ENCODE measurements around the gene FYB2.

DNA sequence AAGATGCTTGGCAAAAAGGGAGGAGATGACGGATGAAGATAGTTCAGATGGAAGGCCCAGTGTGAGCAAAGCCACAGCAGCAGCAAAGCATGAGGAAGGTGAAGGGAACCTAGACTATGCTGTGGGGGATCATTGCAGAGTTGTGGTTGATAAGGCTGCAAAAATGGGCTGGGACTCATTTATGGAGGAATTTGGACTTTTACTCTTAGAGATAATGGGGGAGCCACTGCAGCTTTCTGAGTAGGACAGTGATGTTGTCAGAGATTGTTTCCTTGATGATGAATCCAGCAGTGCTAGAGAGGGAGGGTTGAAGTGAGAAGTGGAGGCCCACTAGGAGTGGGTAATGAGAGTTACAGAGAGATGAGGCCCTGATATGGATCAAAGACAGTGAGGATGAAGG lies 33.3 kb upstream of the FYB2 start:
- TF ChIP-seq, protein P1, sequence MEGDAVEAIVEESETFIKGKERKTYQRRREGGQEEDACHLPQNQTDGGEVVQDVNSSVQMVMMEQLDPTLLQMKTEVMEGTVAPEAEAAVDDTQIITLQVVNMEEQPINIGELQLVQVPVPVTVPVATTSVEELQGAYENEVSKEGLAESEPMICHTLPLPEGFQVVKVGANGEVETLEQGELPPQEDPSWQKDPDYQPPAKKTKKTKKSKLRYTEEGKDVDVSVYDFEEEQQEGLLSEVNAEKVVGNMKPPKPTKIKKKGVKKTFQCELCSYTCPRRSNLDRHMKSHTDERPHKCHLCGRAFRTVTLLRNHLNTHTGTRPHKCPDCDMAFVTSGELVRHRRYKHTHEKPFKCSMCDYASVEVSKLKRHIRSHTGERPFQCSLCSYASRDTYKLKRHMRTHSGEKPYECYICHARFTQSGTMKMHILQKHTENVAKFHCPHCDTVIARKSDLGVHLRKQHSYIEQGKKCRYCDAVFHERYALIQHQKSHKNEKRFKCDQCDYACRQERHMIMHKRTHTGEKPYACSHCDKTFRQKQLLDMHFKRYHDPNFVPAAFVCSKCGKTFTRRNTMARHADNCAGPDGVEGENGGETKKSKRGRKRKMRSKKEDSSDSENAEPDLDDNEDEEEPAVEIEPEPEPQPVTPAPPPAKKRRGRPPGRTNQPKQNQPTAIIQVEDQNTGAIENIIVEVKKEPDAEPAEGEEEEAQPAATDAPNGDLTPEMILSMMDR (IDR thresholded peaks at IDR 0.05), result no peak
- TF ChIP-seq HDAC2 (IDR thresholded peaks at IDR 0.05) (no peak), GATA3 (IDR thresholded peaks at IDR 0.05; ENCODE audit: borderline replicate concordance) (no peak), POLR2AphosphoS2 (conservative IDR thresholded peaks at IDR 0.05; ENCODE audit: low read length) (no peak)
- TF ChIP-seq, protein P2, sequence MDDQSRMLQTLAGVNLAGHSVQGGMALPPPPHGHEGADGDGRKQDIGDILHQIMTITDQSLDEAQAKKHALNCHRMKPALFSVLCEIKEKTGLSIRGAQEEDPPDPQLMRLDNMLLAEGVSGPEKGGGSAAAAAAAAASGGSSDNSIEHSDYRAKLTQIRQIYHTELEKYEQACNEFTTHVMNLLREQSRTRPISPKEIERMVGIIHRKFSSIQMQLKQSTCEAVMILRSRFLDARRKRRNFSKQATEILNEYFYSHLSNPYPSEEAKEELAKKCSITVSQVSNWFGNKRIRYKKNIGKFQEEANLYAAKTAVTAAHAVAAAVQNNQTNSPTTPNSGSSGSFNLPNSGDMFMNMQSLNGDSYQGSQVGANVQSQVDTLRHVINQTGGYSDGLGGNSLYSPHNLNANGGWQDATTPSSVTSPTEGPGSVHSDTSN (IDR thresholded peaks at IDR 0.05), result no peak

Measured in A549 (cell line).